HG02884 (cell line): ENCODE results near the gene PDE4B.

Source experiments
- ATAC-seq: cut with Tn5 transposase; IDR thresholded peaks from one replicate; pipeline ENCODE4 v1.9.1; 2021; ENCODE audit warnings: mild to moderate bottlenecking, moderate library complexity; ENCODE audit not compliant: unreplicated experiment

The PDE4B gene

DNA sequence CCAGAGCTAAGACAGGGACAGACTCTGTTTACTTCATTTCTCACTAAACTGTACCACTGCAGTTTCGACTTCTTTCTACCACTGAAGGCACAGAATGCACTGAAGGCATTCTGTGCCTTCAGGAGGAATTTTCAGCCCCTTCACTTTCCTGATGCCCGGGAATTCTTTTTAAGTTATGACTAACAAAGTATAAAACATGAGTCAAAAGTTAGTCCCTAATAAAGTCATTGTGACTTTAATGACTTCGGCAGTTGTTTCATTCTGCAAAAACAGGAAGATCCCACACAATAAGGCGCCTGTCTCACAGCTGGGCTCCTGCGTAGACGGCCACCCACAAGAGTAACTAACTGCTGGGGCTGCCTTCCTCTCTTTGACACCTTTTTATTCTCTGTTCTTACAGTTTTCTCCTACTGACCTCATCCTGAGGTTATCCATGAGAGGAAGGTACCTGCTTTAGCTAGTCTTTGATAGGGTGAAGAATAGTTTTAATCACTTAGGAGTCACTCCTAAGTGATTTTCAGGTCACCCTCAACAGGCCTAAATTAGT lies 557.4 kb downstream of the PDE4B start:
- peak; percentile 56 for ATAC-seq

DNA sequence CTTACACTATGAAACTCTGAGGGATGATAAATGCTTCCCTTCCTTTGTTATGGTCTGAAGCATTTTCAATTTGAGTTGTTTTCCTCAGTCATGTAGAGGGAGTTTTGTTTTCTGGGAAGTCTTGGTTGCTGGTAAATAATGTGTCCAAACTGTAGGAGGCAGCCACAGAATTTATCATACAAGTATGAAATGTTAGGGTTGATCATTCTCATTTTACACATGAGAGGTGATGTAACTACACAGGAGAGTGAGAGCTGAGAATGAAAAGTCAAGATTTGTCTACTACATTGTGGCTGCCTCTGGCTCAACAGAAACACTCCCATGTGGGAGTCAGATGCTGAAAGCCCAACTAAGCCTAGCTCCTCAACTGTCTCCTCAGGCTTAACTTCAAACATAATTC lies 558.8 kb downstream of the PDE4B start:
- ATAC-seq, result peak; percentile 36

DNA sequence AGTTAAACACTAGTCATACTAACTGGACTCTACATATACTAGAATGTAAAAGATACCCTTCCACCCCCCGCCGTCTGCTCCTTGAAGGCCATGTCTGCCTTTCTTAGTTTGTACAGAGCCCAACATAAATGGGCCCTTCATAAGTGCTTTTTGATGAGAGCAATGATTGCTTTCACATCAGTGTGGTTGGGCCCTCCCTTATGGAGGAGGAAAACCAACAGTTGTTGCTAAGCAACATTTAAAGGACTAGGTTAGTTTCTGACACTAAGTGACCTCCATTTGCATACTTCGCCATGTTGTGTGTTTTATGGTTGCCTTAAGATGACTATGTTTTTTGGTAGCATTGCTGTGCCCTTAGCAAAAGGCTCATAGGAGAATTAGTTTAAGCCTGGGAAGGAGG lies 559.2 kb downstream of the PDE4B start:
- ATAC-seq, result peak; percentile 45

DNA sequence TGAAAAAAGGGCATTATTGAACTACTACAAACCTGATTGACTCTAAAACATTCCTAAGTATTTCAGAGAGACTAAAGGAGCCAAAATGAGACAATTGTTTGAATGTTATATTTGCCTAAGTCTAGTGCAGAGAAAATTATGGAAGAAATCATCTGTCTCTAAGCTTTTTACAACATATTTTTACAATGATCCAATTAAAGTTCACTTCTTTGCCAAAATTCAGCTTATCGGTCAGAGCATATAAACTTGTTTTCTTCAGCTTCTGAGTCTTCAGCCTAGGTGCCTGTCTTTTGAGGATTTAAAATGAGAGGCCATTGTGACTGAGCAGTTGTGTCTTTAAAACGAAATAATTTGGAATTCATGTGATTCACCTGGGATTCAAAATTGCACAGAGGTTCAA lies 560.1 kb downstream of the PDE4B start:
- no peak for ATAC-seq

DNA sequence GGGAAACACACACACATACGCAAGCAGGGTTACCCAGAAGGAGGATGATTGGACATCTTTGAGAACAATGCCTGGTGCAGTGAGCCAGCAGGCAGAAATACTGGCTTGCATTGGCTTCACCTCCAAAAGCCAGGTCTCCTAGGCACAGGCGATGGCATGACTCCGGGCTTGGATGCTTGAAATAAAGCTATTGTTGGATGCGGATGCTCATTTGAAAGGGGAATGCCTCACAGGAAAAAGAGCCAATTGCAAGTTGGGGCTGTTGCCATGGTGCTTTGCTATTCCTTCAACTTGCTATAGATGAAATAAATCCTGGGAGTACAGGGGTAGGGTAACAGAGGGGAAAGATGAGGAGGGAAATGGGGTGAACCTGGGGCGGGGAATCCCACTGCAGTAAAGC lies 560.6 kb downstream of the PDE4B start:
- no peak for ATAC-seq

DNA sequence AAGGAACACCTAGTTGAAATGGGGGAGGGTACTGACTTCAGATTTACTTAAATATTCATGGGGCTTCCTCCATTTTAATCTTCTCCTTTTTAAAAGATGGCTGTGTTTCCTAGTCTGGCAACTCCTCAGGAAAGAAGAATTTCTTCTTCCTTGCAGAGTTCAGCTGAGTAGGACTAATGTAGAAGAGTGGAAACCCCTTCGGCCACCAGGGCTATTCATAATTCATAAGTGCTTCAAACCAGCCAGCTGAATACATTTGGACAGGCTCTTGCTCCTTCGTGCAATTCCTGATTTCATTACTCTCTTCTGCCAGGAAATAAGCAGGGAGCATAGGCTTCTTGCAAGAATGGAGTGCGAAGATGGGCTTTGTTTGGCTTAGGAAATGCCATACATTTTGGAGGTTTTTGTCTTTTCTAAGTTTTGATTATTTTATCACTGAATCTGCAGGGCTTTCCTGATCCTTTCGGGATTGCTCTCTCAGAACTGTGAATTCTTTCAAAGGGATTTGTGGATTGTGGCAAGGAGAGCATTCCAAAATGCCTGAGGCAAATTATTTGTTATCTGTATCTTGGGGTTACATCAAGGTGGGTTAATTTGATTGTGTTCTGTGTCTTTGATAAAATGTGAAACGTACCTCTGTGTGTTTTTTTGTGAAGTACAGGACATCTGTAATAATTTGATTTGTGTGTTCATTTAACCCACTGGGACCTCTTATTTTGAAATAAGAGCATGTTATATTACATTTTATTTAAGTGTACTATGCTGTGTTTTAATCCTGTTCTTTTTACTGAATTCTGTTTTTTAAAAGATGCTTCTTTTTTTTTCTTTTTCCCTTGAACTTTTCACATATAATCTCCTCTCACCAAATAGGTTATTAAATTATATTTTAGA lies 561.9 kb downstream of the PDE4B start:
- ATAC-seq, result no peak

DNA sequence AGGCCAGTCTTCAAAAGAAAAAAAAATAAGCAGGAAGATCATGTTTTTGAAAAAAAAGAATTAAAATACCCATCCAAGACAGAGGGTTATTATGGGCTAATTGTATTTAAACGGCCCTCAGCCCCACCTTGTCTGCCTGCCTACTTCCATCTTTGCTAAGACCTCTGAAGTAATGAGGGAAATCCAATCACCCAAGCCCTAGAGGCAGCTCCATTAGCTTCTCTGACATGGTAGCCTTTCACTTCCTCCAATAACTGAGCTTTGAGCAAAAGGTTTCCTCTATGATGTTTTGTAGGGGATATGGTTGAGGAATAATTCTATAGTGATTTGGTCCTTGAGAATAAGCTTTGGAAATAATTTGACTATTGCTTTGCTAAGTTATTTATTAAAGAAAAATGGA lies 563.1 kb downstream of the PDE4B start:
- ATAC-seq, result no peak

DNA sequence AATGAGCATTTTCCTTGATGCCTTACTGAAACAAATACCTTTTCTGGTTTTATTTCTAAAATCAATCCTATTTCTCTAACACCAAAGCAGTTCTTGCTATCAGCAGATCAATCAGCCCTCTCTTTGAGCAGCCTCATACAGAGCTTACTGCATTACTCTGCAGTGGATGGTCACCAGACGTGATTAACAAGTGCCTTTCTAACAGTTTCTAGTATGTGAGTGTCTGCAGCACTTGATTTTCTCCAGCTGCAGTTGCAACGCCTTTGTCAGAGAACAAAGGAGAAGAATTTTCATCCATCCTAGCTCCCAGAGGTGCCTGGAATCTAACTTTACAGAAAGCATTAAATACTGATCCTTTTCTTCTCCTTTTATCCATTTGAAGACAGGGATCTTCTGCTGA lies 563.9 kb downstream of the PDE4B start:
- ATAC-seq, result no peak

DNA sequence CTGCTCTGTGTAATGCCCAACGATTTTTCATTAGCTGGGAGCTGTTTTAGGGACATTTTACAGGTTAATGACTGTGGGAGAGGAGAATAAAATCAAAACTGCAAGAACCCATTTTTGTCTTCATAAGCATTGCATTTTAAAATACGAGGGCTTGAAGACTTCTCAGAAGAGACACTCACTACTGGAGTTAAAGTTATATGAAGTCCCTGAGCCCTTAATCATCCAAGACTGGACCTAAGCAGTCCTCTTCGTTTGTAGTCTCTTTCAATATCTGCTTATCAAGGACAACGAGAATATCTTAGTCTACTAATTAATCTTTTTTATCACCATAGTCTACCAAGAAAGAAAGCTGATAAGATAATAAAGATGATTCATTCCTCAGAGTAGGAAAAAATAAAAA lies 564.3 kb downstream of the PDE4B start:
- ATAC-seq, result no peak

DNA sequence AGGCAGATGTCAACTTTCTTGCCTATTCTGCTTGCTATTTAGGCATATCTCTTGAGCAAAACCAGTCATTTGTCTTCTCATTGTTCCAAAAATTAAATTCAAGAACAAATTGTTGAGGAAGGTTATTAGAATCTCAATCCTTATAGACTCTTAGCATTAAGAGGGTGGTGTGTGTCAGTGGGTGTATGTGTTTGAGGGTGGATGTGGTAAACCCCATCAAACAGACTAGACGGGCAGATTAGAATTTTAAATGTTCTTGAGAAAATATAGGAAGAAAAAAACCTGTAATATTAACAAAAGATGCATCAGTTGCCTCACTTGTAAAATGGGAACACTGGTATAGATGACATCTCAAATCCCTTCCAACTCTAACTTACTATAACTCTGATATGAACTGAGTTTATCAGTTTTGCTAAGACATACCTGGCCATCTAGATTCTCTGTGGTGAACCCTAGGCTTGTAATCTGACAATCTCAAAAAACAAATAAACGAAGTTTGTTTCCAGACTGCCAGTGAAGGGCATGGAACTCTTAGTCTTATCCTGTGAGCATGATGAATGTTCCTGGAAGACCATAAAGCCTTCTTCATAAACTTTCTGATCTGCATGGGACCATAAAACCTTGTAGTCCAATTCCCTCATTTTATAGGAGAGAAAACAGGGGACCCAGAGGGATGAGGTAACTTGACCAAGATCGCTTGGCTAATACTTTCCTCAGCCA lies 564.9 kb downstream of the PDE4B start:
- no peak for ATAC-seq

DNA sequence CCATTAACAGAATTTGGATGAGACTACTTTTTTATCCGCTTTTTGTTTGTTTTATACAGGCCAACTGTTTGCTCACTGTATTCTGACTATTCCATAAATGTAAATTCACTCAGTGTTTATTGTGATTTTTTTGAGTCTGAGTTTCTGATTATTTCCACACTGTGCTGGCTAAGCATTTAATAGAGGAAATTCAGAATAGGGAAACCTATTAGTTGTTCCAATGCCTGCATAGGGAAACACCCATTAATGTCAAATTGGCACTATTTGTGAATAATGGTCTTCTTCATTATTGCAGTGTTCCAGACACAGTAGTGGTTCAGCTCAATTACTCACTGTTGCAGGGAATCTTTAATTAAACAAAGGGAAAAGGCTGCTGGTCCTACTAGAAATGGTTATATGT lies 566.6 kb downstream of the PDE4B start:
- ATAC-seq, result no peak

DNA sequence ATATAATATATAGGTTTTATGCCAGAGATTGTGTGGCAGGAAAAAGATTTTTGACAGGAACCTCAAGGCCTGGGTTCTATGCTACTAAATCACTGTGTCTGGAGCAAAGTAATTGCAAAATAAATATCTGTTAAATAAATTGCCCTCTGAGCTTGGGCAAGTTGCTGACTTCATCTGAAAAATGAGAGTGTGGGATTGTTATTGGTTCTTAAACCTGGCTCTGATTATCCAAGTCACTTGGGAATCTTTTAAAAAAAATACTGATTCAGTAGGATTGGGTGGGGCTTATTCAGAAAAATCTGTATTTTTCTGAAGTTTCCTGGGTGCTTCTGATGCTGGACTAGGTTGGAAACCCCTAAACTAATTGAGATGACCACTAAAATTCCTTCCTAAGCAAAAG lies 567.1 kb downstream of the PDE4B start:
- no peak for ATAC-seq

DNA sequence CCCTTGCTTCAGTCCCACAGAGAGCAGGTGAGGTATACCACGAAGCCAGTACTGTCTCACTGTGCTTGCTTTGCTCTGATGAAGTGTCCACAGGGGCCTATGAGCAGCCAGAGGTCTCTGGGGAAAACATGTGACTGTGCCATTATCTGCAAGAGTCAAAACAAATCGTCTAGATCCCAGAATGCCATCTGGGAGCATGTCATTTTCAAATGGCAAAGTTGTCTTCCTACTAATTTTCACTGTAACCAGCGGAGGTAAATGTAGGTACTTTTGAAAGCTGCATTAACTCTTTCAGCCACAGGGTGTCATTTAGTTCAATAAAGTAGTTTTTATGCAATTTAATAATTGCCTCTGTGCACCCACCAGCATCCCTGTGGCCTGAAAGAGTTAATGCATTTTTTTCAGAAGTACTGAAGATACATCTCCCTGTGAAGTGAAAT lies 567.6 kb downstream of the PDE4B start:
- ATAC-seq, result no peak

DNA sequence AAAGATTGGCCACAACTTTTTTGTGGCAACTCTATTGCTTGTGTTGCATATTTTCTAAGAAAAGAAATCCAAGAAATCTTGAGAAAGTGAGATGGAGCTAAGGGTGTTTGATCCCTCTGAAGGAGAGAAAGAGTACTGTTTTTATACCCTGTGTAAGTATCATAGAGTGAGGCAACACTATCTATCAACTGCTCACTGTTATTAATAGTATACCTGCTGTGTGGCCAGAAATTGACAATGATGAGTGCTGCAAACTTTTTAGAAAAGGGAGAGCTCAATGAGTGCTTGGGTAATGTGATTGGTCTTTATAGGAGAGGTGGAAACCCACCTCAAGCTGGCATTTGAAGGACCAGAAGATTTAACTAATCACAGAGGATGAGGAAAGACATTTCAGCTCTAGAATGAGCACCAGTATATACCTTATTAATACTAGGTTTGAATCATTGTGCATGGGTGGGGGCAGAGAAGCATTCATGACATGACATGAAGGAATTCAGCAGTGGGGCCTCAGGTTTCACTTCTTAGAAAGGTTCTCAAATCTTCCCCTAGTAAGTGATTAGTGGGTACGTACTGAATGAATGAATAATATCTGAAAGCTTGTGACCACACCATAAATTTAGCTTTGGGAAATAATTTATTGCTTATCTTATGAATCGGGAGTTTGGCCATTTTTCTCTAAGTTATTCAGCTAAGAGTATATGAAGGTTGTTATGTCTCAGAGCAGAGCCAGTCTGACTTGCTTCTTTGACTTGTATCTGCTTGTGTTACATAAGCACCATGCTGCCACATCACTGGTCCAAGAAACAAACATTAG lies 572.1 kb downstream of the PDE4B start:
- ATAC-seq, result peak; percentile 70

DNA sequence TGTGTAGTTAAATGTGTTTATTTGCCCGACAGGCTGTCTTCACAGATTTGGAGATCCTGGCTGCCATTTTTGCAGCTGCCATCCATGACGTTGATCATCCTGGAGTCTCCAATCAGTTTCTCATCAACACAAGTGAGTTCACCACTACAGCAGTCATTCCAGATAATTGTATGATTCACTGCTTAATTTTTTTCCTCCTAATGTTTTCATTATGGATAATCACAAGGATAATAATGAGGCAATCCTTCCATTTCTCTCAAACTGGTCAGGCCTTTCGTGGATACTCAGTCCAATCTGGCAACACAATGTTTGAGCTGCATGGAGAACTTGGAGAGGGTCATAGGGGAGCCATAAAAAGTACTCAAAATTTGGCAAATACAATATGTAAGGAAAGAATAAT lies 572.9 kb downstream of the PDE4B start:
- no peak for ATAC-seq

DNA sequence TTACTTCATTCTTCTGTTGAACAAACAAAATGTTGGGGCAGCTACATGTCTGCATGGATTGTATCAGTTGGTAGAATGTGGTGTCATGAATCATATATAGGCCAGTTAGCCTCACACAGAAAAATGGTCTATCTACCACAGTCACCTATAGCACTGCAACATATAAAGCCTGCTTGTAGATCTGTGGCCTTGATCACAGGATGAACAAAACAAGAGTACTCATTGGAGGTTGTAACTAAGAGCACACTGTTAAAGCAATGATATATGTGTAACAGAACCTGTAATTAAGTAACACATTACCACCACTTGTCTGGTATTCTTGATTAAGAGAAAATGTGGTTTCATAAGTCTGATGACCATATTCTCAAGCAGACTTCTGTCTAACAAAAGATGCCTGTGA lies 573.9 kb downstream of the PDE4B start:
- no peak for ATAC-seq

DNA sequence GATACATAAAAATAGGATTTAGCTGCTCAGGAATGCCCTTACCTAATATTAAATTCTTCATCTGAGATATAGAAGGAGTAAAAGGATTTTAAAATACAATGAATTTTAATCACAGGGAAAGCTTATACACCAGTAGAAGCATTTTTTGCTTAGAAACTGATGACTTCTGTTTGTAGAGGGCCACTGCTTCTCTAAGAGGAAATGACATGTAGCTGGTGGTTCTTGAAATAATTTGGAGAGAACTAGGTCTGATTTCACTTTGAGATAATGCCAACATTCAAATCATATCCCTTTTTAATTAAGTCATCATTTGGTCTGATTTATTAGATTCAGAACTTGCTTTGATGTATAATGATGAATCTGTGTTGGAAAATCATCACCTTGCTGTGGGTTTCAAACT lies 574.7 kb downstream of the PDE4B start:
- no peak for ATAC-seq

DNA sequence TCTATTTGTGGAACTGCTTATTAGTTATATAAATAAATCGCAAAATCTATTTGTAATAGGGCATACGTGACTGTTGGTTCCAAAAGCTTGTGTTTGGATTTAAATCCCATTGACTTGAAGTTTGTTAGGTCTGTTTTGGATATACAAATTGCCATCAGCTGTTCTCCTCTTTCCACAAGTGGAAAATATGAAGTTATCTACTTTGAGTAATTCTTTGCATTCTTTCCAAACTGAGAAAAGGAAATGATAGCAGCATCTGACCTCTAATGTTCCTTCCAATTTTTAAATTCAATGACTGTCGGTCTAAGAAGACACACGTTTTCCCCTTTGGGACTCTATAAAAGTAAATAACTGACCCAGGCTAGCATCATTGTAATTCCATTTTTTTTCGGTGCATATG lies 575.6 kb downstream of the PDE4B start:
- no peak for ATAC-seq

DNA sequence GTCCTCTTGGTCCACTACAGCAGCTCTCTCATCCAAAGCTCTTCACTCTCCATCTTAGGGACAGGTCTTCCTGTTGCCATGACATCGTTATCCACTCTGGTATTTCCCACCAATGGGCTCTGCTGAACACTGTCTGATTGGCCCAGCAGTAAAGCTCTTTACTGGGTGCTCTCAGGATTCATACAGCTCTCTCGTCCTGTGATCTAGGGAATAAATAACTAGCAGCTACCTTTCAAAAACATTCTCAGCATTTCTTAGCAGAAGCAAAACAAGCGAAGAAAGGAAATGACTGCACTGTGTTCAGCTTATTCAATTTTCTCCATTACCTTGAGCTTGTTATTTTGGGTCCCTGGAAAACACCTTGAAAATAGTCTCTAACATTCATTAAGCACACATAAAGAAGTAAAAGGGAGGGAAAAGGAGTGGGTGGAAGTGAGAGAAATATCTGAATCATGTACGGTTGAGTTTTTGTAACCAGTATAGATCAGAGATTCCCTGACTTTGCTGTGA lies 577.8 kb downstream of the PDE4B start:
- ATAC-seq, result peak; percentile 25

DNA sequence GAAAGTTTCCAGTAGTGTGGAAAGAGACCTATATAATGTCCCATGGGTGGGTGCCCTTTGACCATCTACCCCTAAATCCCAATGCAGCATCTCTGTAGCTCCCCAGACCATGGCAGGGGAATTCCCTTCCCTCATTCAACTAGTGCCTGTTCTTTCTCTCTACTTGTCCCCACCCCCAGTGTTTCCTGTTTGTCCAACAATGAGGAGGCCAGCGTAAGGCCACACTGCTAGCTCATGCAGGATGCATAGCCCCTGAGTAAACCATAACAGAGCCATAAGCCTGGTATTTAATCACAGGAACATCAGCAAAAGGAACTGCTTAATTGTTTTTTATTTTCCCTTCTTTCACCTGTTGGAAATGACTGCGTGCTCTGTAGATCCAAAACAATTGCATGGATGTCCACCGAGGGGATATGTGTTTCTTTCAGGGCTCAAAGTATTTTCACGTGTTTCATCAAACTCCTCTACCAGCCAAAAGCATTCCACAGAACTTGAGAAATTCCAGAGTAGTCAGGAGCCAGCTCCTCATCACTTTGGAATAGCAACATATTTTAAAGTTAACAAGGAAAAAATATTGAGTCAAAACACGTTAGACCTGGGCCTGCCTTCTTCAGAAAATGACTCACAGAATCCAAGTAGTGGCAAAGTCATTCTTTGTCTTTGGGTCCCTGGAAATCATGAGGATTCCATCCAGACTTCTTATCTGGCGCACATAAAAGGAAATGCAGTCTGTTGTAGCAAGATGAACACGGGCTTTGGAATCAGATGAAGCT lies 578.7 kb downstream of the PDE4B start:
- peak; percentile 22 for ATAC-seq
